Testis (tissue), 3 donors: Measurements from ENCODE around the gene APOBEC3B. TPM values are rescaled to one million over a fixed set of nuclear protein-coding genes. Genes with fewer than 3 reads are reported as not detected.

Source experiments
- DNase-seq: peaks from one replicate; pipeline ENCODE4 v3.0.0-alpha.2; 2019
- H3K27ac ChIP-seq, 2 donors: fragments of 200-600 bp; sonication (generic); one replicate each; pipeline ENCODE4 v1.5.1; 2019
- H3K27me3 ChIP-seq: fragments of 200-600 bp; sonication (generic); one replicate; pipeline ENCODE4 v1.5.1; 2019
- H3K36me3 ChIP-seq: fragments of 200-600 bp; sonication (generic); one replicate; pipeline ENCODE4 v1.5.1; 2017; ENCODE audit warnings: low read depth; ENCODE audit errors: missing control alignments
- H3K4me1 ChIP-seq: fragments of 200-600 bp; sonication (generic); one replicate; pipeline ENCODE4 v1.5.1; 2019
- H3K4me3 ChIP-seq, 2 donors: fragments of 200-600 bp; sonication (generic); one replicate each; pipeline ENCODE4 v1.5.1; 2017 to 2019
- H3K9me3 ChIP-seq: fragments of 200-600 bp; sonication (generic); one replicate; pipeline ENCODE4 v1.5.1; 2017
- CTCF ChIP-seq, 3 experiments: fragments of 450-650 bp in 2 of 3; fragments of 200-600 bp in 1 of 3; sonication (generic) in 1 of 3; IDR thresholded peaks; one replicate each; pipeline ENCODE4 v1.5.1; 2016 to 2019; ENCODE audit warnings: antibody characterized with exemption in 3 of 3, mild to moderate bottlenecking in 2 of 3, moderate library complexity in 1 of 3
- POLR2A ChIP-seq: fragments of 450-650 bp; IDR thresholded peaks from one replicate; pipeline ENCODE4 v1.6.1; 2017; ENCODE audit warnings: antibody characterized with exemption, mild to moderate bottlenecking, moderate library complexity
- WGBS, 2 donors: methylation state at CpG; one replicate each; pipeline ENCODE4 v1.1.5; 2018; 5-methylcytosine and 5-hydroxymethylcytosine counted together
- intact Hi-C: fragments of 100-400 bp; cut with DNase I; formaldehyde crosslinking; loops from one replicate; pipeline ENCODE4 v1.15.1; 2023; ENCODE audit warnings: low total_unique reads
- polyA plus RNA-seq: library from polyadenylated mRNA; stranded (reverse); fragments of 350-450 nt; fragmentation: Illumina TruSeq; extraction: RNeasy Lipid Tissue Mini Kit (QIAGEN cat#74804); gene quantifications from one replicate; pipeline ENCODE4 v1.2.3, GENCODE V29; 2014; ENCODE audit warnings: low read depth, low replicate concordance; ENCODE audit not compliant: insufficient read depth
- total RNA-seq, 2 donors: library from RNA; depleted of rRNA; stranded (reverse); fragments of >200 nt; gene quantifications; one replicate each; pipeline ENCODE4 v1.2.3, GENCODE V29; 2016

The APOBEC3B gene
- total and polyA plus RNA-seq, 3 donors from 2014 or later = 0.69 to 2.0 (median 1.4) TPM

GRCh38 chr22:38937036-38937435, 45.1 kb upstream of the APOBEC3B start:
- TF ChIP-seq CTCF (IDR thresholded peaks at IDR 0.05) = no peak
- no peak for TF ChIP-seq POLR2A
- no peak for DNase-seq
- H3K27ac ChIP-seq = no peak overlapping the region
- intact Hi-C loops = no loop called here
- H3K36me3 ChIP-seq = no peaks in the 10 kb centered on the region
- H3K9me3 ChIP-seq = no peaks in the 10 kb centered on the region
- H3K4me3 ChIP-seq = no peak overlapping the region
- no peaks in the 10 kb centered on the region for H3K27me3 ChIP-seq
- 74 to 94% methylated on average over 3 to 4 of the region's 4 CpGs for WGBS, 2 donors
- H3K4me1 ChIP-seq = no peaks in the 10 kb centered on the region

GRCh38 chr22:38937541-38937940, 44.6 kb upstream of the APOBEC3B start:
- Histone ChIP-seq H3K9me3 (no peaks in the 10 kb centered on the region), H3K27ac (no peak overlapping the region), H3K4me3 (no peak overlapping the region), H3K27me3 (no peaks in the 10 kb centered on the region), H3K36me3 (no peaks in the 10 kb centered on the region), H3K4me1 (no peaks in the 10 kb centered on the region)
- 70 to 79% methylated on average over 12 of the region's 12 CpGs for WGBS, 2 donors
- intact Hi-C loops = no loop called here
- DNase-seq = no peak
- TF ChIP-seq POLR2A = no peak
- no peak for TF ChIP-seq CTCF (IDR thresholded peaks at IDR 0.05)

- no peak for TF ChIP-seq POLR2A
- no peak for TF ChIP-seq CTCF (IDR thresholded peaks at IDR 0.05)
- Histone ChIP-seq H3K27me3 (no peaks in the 10 kb centered on the region), H3K36me3 (no peaks in the 10 kb centered on the region), H3K4me1 (no peaks in the 10 kb centered on the region), H3K4me3 (no peak overlapping the region), H3K27ac (no peak overlapping the region), H3K9me3 (no peaks in the 10 kb centered on the region)
- intact Hi-C loops = no loop called here
- 55 to 69% methylated on average over 11 of the region's 11 CpGs for WGBS, 2 donors
- no peak for DNase-seq
Observed at GRCh38 chr22:38938221-38938620, 43.9 kb upstream of the APOBEC3B start.

GRCh38 chr22:38938925-38939324, 43.2 kb upstream of the APOBEC3B start:
- Histone ChIP-seq H3K36me3 (no peaks in the 10 kb centered on the region), H3K4me1 (no peaks in the 10 kb centered on the region), H3K27me3 (no peaks in the 10 kb centered on the region), H3K9me3 (no peaks in the 10 kb centered on the region), H3K4me3 (no peak overlapping the region), H3K27ac (no peak overlapping the region)
- 56 to 74% methylated on average over 7 of the region's 7 CpGs for WGBS, 2 donors
- intact Hi-C loops = no loop called here
- no peak for DNase-seq
- no peak for TF ChIP-seq POLR2A
- no peak for TF ChIP-seq CTCF (IDR thresholded peaks at IDR 0.05)

- 92% methylated on average over 6 of the region's 6 CpGs for WGBS, 2 donors
- no peaks in the 10 kb centered on the region for H3K27me3 ChIP-seq
- H3K36me3 ChIP-seq = no peaks in the 10 kb centered on the region
- no peak for DNase-seq
- H3K27ac ChIP-seq = no peak overlapping the region
- intact Hi-C loops = no loop called here
- no peaks in the 10 kb centered on the region for H3K9me3 ChIP-seq
- no peaks in the 10 kb centered on the region for H3K4me1 ChIP-seq
- TF ChIP-seq CTCF (IDR thresholded peaks at IDR 0.05) (no peak), POLR2A (no peak)
- H3K4me3 ChIP-seq = no peak overlapping the region
Observed at GRCh38 chr22:38940811-38941384, 41.2 kb upstream of the APOBEC3B start.
